Hepatocyte (in vitro differentiated cells): ENCODE data around the gene RIN2. TPM values are rescaled to one million over a fixed set of nuclear protein-coding genes. Genes with fewer than 3 reads are reported as not detected.
"Not testable (repeated sequence)": the region's sequence is repeated elsewhere in the genome, so short reads cannot be mapped to it uniquely, and the experiment has no call there.

ENCODE experiments used
- DNase-seq: peaks from one replicate; pipeline ENCODE4 v3.0.0-alpha.2; 2016; ENCODE audit warnings: low spot score
- H2AFZ ChIP-seq: fragments of 200-600 bp; sonication (generic); 2 replicates; pipeline ENCODE4 v1.6.0; 2016; ENCODE audit warnings: antibody characterized with exemption, mild to moderate bottlenecking
- H3K27ac ChIP-seq: fragments of 200-600 bp; sonication (generic); 2 replicates; pipeline ENCODE4 v1.5.1; 2016; ENCODE audit warnings: mild to moderate bottlenecking
- H3K27me3 ChIP-seq: fragments of 200-600 bp; sonication (generic); 2 replicates; pipeline ENCODE4 v1.6.1; 2016
- H3K36me3 ChIP-seq: fragments of 200-600 bp; sonication (generic); replicated peaks from 2 replicates; pipeline ENCODE4 v1.5.1; 2016; ENCODE audit warnings: low read depth; ENCODE audit not compliant: insufficient read depth
- H3K4me1 ChIP-seq: fragments of 200-600 bp; sonication (generic); 2 replicates; pipeline ENCODE4 v1.5.1; 2016; ENCODE audit warnings: mild to moderate bottlenecking, moderate library complexity; ENCODE audit not compliant: insufficient read depth
- H3K4me2 ChIP-seq: fragments of 200-600 bp; sonication (generic); 2 replicates; pipeline ENCODE4 v1.6.0; 2016
- H3K4me3 ChIP-seq: fragments of 200-600 bp; sonication (generic); 2 replicates; pipeline ENCODE4 v1.5.1; 2016; ENCODE audit warnings: mild to moderate bottlenecking
- H3K79me2 ChIP-seq: fragments of 200-600 bp; sonication (generic); 2 replicates; pipeline ENCODE4 v1.6.0; 2017; ENCODE audit warnings: mild to moderate bottlenecking
- H3K9me2 ChIP-seq: fragments of 200-600 bp; sonication (generic); replicated peaks from 2 replicates; pipeline ENCODE4 v1.6.0; 2017; ENCODE audit warnings: mild to moderate bottlenecking; ENCODE audit not compliant: insufficient read depth
- H3K9me3 ChIP-seq: fragments of 200-600 bp; sonication (generic); 2 replicates; pipeline ENCODE4 v1.5.1; 2016; ENCODE audit warnings: low read depth, mild to moderate bottlenecking
- H4K20me1 ChIP-seq: fragments of 200-600 bp; sonication (generic); 2 replicates; pipeline ENCODE4 v1.6.0; 2016; ENCODE audit warnings: mild to moderate bottlenecking; ENCODE audit not compliant: insufficient read depth, poor library complexity, severe bottlenecking
- CTCF ChIP-seq: fragments of 200-600 bp; sonication (generic); IDR thresholded peaks from 2 replicates; pipeline ENCODE4 v1.5.1; 2016; ENCODE audit warnings: antibody characterized with exemption, mild to moderate bottlenecking; ENCODE audit not compliant: poor library complexity
- EZH2 ChIP-seq: fragments of 200-600 bp; sonication (generic); IDR thresholded peaks from 2 replicates; pipeline ENCODE4 v1.6.1; 2016; ENCODE audit warnings: antibody characterized with exemption, mild to moderate bottlenecking, borderline replicate concordance
- EZH2phosphoT487 ChIP-seq: fragments of 200-600 bp; sonication (generic); IDR thresholded peaks from one replicate; pipeline ENCODE4 v1.6.1; 2018; ENCODE audit warnings: antibody characterized with exemption, mild to moderate bottlenecking, low read depth, moderate library complexity; ENCODE audit not compliant: unreplicated experiment, severe bottlenecking
- WGBS: methylation state at CpG from one replicate; pipeline ENCODE4 v1.1.6; 2016; ENCODE audit warnings: low lambda C conversion rate; ENCODE audit errors: missing lambda C conversion rate; 5-methylcytosine and 5-hydroxymethylcytosine counted together
- polyA plus RNA-seq: library from polyadenylated mRNA; unstranded; fragments of >200 nt; fragmentation: Nextera tagmentation; extraction: Ambion mirVana; gene quantifications from 2 replicates; pipeline ENCODE4 v1.2.1, GENCODE V29; 2016
- total RNA-seq: library from RNA; depleted of rRNA; stranded (reverse); fragments of >200 nt; gene quantifications from 2 replicates; pipeline ENCODE4 v1.2.3, GENCODE V29; 2014

RIN2 gene
- total and polyA plus RNA-seq, 2 experiments from 2014 or later, result 24.5 to 39.0 TPM

GRCh38 chr20:19802099-19802491 is 44.0 kb downstream of the RIN2 start:
- DNase-seq, result no peak
- Histone ChIP-seq H3K36me3 (no peaks in the 10 kb centered on the region), H3K4me1 (no peaks in the 10 kb centered on the region), H4K20me1 (no peaks in the 10 kb centered on the region), H3K4me3 (no peak overlapping the region), H3K9me2 (no peaks in the 10 kb centered on the region), H3K27me3 (no peaks in the 10 kb centered on the region), H3K79me2 (peaks cover 2% of the 10 kb centered on the region), H2AFZ (no peak overlapping the region), H3K9me3 (no peaks in the 10 kb centered on the region), H3K27ac (peak overlapping the region; percentile 65), H3K4me2 (no peak overlapping the region)
- WGBS, result 97% methylated on average over 6 of the region's 6 CpGs
- no peak for TF ChIP-seq CTCF
- no peak for TF ChIP-seq EZH2
- no peak for TF ChIP-seq EZH2phosphoT487

GRCh38 chr20:19802492-19803158 is 44.6 kb downstream of the RIN2 start:
- Histone ChIP-seq H3K4me2 (no peak overlapping the region), H4K20me1 (no peaks in the 10 kb centered on the region), H3K27me3 (no peaks in the 10 kb centered on the region), H3K27ac (peak overlapping the region; percentile 65), H3K4me3 (no peak overlapping the region), H2AFZ (no peak overlapping the region), H3K36me3 (no peaks in the 10 kb centered on the region), H3K79me2 (peaks cover 2% of the 10 kb centered on the region), H3K4me1 (no peaks in the 10 kb centered on the region), H3K9me3 (no peaks in the 10 kb centered on the region), H3K9me2 (no peaks in the 10 kb centered on the region)
- TF ChIP-seq CTCF (peak; percentile 24), EZH2phosphoT487 (no peak), EZH2 (no peak)
- DNase-seq, result peak; percentile 63
- 87% methylated on average over 4 of the region's 4 CpGs for WGBS

- not testable (repeated sequence) for H3K27ac ChIP-seq, H3K4me1 ChIP-seq, H3K36me3 ChIP-seq, H3K4me2 ChIP-seq, H3K4me3 ChIP-seq, H3K79me2 ChIP-seq, H2AFZ ChIP-seq, H3K27me3 ChIP-seq, H3K9me3 ChIP-seq, H3K9me2 ChIP-seq, H4K20me1 ChIP-seq, DNase-seq
- 96% methylated on average over 7 of the region's 7 CpGs for WGBS
These were observed 48.2 kb downstream of the RIN2 start for GRCh38 chr20:19806276-19806675.

- no peaks in the 10 kb centered on the region for H3K9me2 ChIP-seq
- no peak overlapping the region for H2AFZ ChIP-seq
- H4K20me1 ChIP-seq, result no peaks in the 10 kb centered on the region
- no peak overlapping the region for H3K4me3 ChIP-seq
- H3K4me1 ChIP-seq, result no peaks in the 10 kb centered on the region
- DNase-seq, result no peak
- no peaks in the 10 kb centered on the region for H3K79me2 ChIP-seq
- H3K27me3 ChIP-seq, result no peaks in the 10 kb centered on the region
- TF ChIP-seq EZH2 (no peak), EZH2phosphoT487 (no peak), CTCF (no peak)
- H3K36me3 ChIP-seq, result no peaks in the 10 kb centered on the region
- no peak overlapping the region for H3K27ac ChIP-seq
- WGBS, result 93% methylated on average over 4 of the region's 4 CpGs
- no peaks in the 10 kb centered on the region for H3K9me3 ChIP-seq
- H3K4me2 ChIP-seq, result no peak overlapping the region
These were observed 48.7 kb downstream of the RIN2 start for GRCh38 chr20:19806806-19807190.
